GM12873 (cell line): ENCODE data around the gene TMC1.

Experiments used
- TF ChIP-seq, protein P1 (sequence below): IDR thresholded peaks from 2 replicates; pipeline ENCODE4 v1.5.1; 2012; ENCODE audit warnings: low read depth, mild to moderate bottlenecking, moderate library complexity, low read length, control low read depth; ENCODE audit not compliant: insufficient read depth; ENCODE audit errors: missing control alignments

The TMC1 gene

DNA sequence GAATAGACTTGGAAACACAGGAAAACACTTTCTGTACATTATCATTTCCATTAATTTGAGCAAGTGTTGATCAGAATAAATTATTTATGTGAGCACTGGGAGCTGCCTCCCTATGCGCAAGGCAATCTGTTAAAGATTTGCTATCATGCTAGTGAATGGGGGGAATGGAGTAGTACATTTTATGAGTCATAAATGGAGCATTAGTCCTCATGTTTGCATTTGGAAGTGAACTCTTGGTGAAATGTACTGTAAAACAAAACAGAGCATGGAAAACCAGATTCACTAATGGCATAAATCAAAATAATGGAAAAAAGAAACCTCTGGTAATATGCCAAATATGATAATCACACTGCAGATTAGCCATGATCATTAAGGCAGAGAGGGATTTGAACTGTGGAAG lies 40.5 kb upstream of the TMC1 start:
- TF ChIP-seq, protein P1, sequence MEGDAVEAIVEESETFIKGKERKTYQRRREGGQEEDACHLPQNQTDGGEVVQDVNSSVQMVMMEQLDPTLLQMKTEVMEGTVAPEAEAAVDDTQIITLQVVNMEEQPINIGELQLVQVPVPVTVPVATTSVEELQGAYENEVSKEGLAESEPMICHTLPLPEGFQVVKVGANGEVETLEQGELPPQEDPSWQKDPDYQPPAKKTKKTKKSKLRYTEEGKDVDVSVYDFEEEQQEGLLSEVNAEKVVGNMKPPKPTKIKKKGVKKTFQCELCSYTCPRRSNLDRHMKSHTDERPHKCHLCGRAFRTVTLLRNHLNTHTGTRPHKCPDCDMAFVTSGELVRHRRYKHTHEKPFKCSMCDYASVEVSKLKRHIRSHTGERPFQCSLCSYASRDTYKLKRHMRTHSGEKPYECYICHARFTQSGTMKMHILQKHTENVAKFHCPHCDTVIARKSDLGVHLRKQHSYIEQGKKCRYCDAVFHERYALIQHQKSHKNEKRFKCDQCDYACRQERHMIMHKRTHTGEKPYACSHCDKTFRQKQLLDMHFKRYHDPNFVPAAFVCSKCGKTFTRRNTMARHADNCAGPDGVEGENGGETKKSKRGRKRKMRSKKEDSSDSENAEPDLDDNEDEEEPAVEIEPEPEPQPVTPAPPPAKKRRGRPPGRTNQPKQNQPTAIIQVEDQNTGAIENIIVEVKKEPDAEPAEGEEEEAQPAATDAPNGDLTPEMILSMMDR = no peak

DNA sequence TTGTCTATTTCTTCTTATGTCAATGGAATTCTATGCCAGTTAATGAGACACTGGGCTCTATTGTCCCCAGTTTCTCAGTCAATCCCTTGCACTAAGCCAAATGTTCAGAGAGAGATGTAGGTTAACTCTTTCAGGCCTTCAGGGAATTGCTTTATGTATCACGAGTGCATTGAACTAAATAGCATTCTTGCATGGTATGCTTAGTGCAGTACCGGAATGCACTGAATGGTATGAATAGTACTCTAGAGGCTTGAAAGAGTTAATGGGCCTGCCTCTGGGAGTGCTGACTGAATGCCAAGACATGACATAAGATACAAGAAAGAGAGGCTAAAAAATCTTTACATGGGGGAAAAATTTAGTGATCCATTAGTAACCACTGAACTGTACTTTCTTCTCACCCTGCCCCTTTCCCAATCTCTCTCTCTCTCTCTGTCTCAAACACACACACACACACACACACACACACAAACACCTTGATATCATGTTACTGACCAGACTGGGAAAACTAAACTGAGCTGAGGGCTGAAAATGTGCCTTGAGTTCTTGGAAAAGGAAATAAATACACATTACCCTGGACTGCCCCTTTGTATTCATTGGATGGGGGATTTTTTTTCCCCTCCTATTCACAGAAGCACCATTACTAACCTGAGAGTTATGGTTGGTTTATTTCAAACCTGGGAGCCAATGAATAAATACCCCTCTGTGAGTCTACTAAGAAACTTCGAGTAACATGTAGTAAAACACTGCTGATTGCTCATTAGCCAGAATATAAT lies 35.4 kb upstream of the TMC1 start:
- TF ChIP-seq, protein P1 = no peak

DNA sequence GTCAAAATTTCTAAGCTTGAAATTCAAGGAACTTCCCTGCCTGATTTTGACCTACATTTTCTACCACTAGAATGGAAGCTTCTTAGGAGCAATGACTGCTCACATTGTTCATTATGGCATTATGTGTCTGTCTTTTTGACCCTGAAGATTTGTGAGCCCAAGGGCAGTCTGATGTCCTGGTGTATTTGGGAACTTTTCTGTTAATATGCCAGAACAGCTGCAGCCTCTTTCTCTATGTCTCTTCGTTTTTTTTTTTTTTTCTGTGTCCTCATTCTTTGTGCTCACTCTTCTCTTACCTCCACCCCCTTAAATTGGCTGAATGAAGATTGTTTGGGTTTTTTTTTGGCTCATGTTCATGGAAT lies 34.8 kb upstream of the TMC1 start:
- TF ChIP-seq, protein P1 = no peak

DNA sequence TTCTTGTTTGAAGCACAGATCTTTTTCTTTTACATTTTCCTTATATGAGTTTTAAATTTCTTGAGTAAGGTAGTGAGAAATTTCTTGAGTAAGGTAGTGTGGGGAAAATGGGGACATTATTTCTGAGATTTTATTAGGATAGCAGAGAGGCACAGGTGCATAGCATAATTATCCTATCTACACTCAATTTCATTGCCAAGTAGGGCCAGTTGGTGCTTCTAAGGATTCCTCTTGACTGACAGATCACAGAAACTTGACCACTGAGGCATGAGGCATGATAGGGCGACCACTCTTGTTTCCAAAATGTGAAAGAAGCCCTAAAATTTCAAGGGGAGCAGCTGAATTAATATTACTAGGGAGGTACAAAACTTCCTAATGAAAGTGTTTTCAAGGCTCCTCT lies 31.4 kb upstream of the TMC1 start:
- TF ChIP-seq, protein P1 = no peak

GRCh38 chr9:72491242-72491641 lies 30.2 kb upstream of the TMC1 start:
- TF ChIP-seq, protein P1 = no peak

DNA sequence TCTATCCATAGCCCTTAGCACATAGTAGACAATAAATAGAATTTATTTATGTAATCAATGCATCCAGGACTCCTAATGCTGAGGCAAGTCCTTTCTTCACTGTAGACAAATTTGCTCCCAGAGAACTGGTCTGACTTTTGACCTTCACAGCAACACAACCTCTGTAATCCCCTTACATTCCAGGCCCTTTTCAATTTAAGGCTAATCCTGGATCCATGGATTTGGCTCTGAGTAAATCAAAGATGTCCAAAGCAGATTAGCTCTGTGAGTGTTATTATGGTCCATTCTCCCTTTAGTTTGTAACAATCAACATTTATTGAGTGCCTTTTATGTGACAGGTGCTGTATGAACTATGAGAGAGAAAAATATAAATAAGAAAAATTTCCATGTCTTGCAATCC lies 27.4 kb upstream of the TMC1 start:
- TF ChIP-seq, protein P1 = no peak

DNA sequence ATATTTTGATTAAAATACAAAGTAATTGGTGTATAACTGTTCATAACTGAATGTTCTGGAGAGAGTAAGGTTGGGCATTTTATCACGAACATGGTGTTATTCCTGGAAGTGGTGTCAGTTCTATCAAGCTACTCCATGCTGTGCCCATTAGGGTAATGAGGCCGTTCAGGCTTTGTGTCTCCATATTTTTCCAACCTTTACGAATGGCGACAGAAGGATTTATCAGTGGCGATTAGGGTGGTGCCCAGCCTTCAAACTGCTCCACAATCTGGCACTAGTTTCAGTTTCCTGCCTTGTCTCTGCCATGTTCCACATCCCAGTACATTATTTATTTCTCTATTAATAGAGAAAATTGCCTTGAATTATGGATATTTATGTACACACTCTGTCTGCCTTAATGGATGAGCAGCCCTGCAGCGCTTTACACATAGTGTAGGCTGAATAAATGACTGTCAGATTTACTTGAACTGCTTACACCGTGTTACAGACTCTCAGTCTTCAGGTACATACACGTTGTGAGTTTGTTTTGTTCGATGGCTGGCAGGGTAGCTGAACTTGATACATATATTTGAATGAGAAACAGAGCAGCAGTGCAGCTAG lies 23.9 kb upstream of the TMC1 start:
- TF ChIP-seq, protein P1 = no peak
